ENCODE measurements around the gene LAPTM5.

The LAPTM5 gene

DNA sequence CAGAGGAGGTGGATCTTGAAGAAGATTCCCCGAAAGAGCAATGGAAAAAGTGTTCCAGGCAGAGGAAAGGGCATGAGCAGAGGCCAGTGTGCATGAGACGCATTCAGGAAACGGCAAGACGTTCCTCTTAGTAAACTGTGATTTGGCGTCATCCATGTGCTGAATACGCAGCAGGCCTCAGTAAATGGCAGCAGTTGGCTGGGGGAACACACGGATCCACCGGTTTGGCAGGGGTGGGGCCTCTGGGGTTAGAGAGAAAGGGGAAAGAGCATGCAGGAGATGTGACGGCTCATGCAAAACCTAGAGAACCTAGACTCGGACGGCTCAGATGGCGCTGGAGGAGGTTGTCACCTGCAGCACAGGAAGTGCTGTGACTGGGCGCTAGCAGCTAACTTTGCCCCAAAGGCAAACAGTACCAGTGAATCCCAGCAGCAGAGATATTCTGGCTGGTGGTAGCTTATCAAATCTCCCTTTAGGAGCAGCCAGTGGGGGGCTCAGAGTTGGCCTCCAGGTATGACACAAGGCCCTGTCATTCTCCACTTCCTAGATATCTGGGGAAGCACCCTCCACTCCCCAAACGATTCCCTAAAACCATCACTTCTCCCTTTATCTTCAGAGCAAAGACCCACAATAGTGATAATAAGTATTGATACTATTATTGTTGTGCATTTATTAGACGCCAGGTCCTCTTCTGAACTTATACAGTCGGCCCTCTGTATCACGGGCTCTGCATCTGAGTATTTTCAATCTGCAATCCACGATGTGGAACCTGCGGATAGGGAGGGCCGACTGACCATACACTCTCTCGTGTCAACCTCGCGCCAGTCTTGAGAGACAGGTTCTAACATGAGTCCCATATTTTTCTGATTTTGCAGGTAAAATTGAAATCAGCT, 7.6 kb downstream of the LAPTM5 start:
- Mint-ChIP-seq H3K9me3 (no peaks in the 10 kb centered on the region), H3K4me1 (peaks cover 81% of the 10 kb centered on the region), H3K4me3 (peak overlapping the region; percentile 76), H3K27ac (peak overlapping the region; percentile 97), H3K27me3 (no peaks in the 10 kb centered on the region), H3K36me3 (peaks cover 32% of the 10 kb centered on the region)
- ATAC-seq (ENCODE audit: low read depth) (peak; percentile 48), DNase-seq (ENCODE audit: low spot score in 2 of 2) (peak in 1 of 2 donors; percentile 79)

- Mint-ChIP-seq H3K4me3 (peak overlapping the region; percentile 76), H3K4me1 (peaks cover 84% of the 10 kb centered on the region), H3K27ac (peak overlapping the region; percentile 97), H3K36me3 (peaks cover 32% of the 10 kb centered on the region), H3K27me3 (no peaks in the 10 kb centered on the region), H3K9me3 (no peaks in the 10 kb centered on the region)
- no peak for DNase-seq (ENCODE audit: low spot score in 2 of 2)
- no peak for ATAC-seq (ENCODE audit: low read depth)
Observed at GRCh38 chr1:30748699-30749401, 8.7 kb downstream of the LAPTM5 start.

- no peaks in the 10 kb centered on the region for H3K27me3 Mint-ChIP-seq
- H3K36me3 Mint-ChIP-seq = peaks cover 29% of the 10 kb centered on the region
- H3K27ac Mint-ChIP-seq = peak overlapping the region; percentile 97
- ATAC-seq (ENCODE audit: low read depth) (no peak), DNase-seq (ENCODE audit: low spot score in 2 of 2) (no peak)
- H3K4me3 Mint-ChIP-seq = peak overlapping the region; percentile 76
- peaks cover 83% of the 10 kb centered on the region for H3K4me1 Mint-ChIP-seq
- H3K9me3 Mint-ChIP-seq = no peaks in the 10 kb centered on the region
Observed at GRCh38 chr1:30748098-30748698, 9.4 kb downstream of the LAPTM5 start.

- H3K27me3 Mint-ChIP-seq = no peaks in the 10 kb centered on the region
- peak overlapping the region; percentile 97 for H3K27ac Mint-ChIP-seq
- H3K4me1 Mint-ChIP-seq = peaks cover 80% of the 10 kb centered on the region
- no peaks in the 10 kb centered on the region for H3K9me3 Mint-ChIP-seq
- H3K4me3 Mint-ChIP-seq = peak overlapping the region; percentile 76
- DNase-seq (ENCODE audit: low spot score in 2 of 2) = no peak
- no peak for ATAC-seq (ENCODE audit: low read depth)
- H3K36me3 Mint-ChIP-seq = peaks cover 26% of the 10 kb centered on the region
Observed at GRCh38 chr1:30747033-30748008, 10.3 kb downstream of the LAPTM5 start.

DNA sequence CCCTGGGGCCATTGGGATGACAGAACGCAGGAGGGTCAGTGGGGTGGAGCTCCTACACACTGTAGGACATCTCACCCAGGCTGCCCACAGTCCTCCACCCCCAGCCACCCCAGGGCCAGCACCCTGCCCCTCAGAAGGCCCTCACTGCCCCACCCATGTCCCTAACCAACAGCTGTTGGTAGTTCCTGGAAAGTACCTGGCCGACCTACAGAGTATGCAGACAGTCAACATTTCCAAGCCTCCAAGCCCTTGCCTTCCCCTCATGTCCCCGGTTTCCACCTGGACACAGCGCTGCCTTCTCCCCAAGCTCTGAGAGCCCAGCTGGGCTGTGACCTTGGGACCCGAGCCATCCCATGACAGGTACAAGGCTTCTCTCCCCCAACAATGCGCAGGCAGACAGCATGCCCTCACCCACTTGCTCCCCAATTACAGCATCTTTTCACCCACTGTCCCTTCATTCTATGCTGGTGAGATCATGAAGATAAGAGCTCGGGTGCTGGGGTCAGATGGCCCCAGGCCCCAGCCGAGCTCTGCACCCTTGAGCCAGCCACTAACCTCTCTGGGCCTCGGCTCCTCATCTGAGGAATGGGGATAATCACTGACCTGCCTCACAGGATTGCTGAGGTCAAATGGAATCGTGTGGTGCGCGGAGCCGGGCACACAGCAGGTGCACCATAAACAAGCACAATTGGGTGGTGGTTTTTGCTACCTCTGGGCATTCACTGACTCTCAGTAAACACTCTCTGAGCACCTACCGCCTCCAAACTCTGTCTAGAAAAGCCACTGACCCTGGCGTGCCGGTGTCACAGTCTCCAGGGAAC, 11.2 kb downstream of the LAPTM5 start:
- ATAC-seq (ENCODE audit: low read depth) = no peak
- H3K36me3 Mint-ChIP-seq = peaks cover 30% of the 10 kb centered on the region

GRCh38 chr1:30745834-30746208, 11.8 kb downstream of the LAPTM5 start:
- ATAC-seq (ENCODE audit: low read depth) = no peak
- peak overlapping the region; percentile 76 for H3K4me3 Mint-ChIP-seq
- H3K36me3 Mint-ChIP-seq = peaks cover 36% of the 10 kb centered on the region
- H3K27me3 Mint-ChIP-seq = no peaks in the 10 kb centered on the region
- H3K4me1 Mint-ChIP-seq = peaks cover 83% of the 10 kb centered on the region
- peak overlapping the region; percentile 97 for H3K27ac Mint-ChIP-seq
- no peaks in the 10 kb centered on the region for H3K9me3 Mint-ChIP-seq
- DNase-seq (ENCODE audit: low spot score in 2 of 2) = no peak

More for the DNA sequence above, 11.2 kb downstream of the LAPTM5 start:
- DNase-seq (ENCODE audit: low spot score in 2 of 2) = no peak
- peaks cover 80% of the 10 kb centered on the region for H3K4me1 Mint-ChIP-seq
- peak overlapping the region; percentile 76 for H3K4me3 Mint-ChIP-seq
- H3K27ac Mint-ChIP-seq = peak overlapping the region; percentile 97
- H3K9me3 Mint-ChIP-seq = no peaks in the 10 kb centered on the region
- no peaks in the 10 kb centered on the region for H3K27me3 Mint-ChIP-seq

DNA sequence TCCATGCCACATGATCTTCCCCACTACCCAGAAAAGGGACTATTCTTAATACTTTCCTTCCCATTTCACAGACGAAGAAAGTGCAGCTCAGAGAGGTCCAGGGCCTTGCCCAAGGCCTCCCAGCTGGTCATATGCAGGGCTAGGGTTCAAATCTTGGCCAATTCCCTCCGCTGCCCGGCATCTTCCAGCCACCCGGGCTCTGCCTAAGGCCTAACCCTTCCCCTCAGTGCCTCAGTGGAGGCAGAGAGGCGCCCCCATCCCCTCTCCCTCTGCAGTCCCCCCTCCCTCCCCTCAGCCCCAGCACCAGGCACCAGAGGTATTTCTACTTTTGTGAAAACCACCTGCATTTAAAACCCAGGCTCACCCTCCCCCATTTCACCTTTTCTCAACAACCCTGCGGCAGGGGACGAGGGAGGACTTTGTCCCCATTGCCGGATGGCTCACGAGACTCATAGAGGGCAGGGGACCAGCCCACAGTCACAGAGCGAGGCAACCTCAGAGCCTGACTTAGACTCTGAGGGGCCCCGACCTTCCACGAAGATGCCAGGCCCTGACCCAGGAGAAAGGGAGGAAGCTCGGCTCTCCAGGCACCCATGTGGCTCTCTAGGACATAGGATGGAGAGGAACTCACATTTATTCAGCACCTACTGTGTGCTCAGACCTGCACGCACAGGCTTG, 12.3 kb downstream of the LAPTM5 start:
- no peak for DNase-seq (ENCODE audit: low spot score in 2 of 2)
- ATAC-seq (ENCODE audit: low read depth) = no peak

GRCh38 chr1:30744060-30744756, 13.4 kb downstream of the LAPTM5 start:
- Mint-ChIP-seq H3K36me3 (peaks cover 42% of the 10 kb centered on the region), H3K9me3 (no peaks in the 10 kb centered on the region), H3K4me1 (peaks cover 77% of the 10 kb centered on the region), H3K4me3 (peak overlapping the region; percentile 58), H3K27ac (peak overlapping the region; percentile 97), H3K27me3 (no peaks in the 10 kb centered on the region)
- DNase-seq (ENCODE audit: low spot score in 2 of 2) (peak in 1 of 2 donors; percentile 31), ATAC-seq (ENCODE audit: low read depth) (peak; percentile 40)

More for the DNA sequence above, 12.3 kb downstream of the LAPTM5 start:
- Mint-ChIP-seq H3K4me3 (peak overlapping the region; percentile 76), H3K36me3 (peaks cover 40% of the 10 kb centered on the region), H3K4me1 (peaks cover 82% of the 10 kb centered on the region), H3K27me3 (no peaks in the 10 kb centered on the region), H3K27ac (peak overlapping the region; percentile 97), H3K9me3 (no peaks in the 10 kb centered on the region)

GRCh38 chr1:30743584-30744059, 14.0 kb downstream of the LAPTM5 start:
- Mint-ChIP-seq H3K27me3 (no peaks in the 10 kb centered on the region), H3K9me3 (no peaks in the 10 kb centered on the region), H3K27ac (peak overlapping the region; percentile 97), H3K36me3 (peaks cover 40% of the 10 kb centered on the region), H3K4me3 (peak overlapping the region; percentile 58), H3K4me1 (peaks cover 75% of the 10 kb centered on the region)
- peak; percentile 83 for ATAC-seq (ENCODE audit: low read depth)
- peak; percentile 44 to 64 for DNase-seq (ENCODE audit: low spot score in 2 of 2)

DNA sequence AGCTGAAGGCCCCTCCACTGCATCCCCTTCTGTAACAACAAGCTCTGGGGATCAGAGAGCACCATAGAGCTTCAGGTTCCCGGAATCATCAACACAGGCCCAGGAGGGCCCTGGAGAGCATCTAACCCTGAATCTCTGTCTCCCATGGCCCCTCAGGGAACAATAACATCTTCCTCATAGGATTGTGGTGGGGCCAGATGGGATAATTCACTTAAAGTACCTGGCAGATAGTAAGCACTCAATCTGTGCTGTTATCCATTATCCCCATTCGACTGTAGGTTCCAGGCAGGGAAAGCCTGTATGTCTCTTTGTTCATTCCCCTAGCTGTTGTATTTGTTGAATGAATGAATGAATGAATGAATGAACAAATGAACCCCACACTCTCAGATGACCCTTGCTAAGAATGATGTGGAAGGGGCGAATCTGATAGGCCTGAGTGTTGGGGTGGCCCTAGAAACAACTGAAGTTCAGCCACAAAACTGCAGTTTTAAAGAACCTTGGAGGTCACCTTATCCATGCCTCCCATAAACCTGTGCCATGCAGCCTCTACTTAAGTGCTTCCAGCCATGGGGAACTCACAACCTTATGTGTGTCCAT, 14.5 kb downstream of the LAPTM5 start:
- Mint-ChIP-seq H3K4me3 (peak overlapping the region; percentile 58), H3K27ac (peak overlapping the region; percentile 97), H3K36me3 (peaks cover 43% of the 10 kb centered on the region)

DNA sequence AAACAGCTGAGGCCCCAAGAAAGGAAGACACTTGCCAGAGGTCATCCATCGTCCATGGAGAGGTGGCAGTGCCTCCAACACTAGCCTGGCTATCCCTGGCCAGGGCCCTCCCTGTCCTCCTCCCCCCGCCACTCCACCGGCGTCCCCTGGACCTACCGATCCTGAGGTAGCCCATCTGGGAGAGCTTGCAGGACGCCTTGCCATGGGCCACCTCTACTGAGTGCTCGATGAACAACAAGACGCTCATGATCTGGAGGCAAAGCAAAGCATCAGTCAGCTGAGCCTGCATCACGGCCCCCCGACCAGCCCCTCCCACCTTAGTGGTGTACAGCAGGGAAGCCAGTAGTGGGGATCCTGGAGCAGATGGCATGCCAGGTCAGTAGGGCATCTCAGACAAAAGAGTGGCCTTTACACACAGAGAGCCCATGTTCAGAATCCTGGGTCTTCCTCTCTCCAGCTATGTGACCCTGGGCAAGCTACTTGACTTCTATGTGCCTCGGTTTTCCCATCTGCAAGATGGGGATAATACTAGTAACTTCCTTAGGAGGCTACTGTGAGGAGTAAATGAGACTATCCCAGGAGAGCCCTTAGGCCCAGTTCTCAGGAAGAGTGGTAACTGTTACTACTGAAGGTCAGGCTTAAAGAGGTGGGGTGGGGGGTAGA, 15.1 kb downstream of the LAPTM5 start:
- H3K36me3 Mint-ChIP-seq = peaks cover 44% of the 10 kb centered on the region

More for the DNA sequence above, 14.5 kb downstream of the LAPTM5 start:
- no peak for ATAC-seq (ENCODE audit: low read depth)
- Mint-ChIP-seq H3K4me1 (peaks cover 73% of the 10 kb centered on the region), H3K9me3 (no peaks in the 10 kb centered on the region), H3K27me3 (no peaks in the 10 kb centered on the region)
- no peak for DNase-seq (ENCODE audit: low spot score in 2 of 2)

More for the DNA sequence above, 15.1 kb downstream of the LAPTM5 start:
- Mint-ChIP-seq H3K4me3 (no peak overlapping the region), H3K27ac (peak overlapping the region; percentile 97), H3K4me1 (peaks cover 70% of the 10 kb centered on the region), H3K27me3 (no peaks in the 10 kb centered on the region), H3K9me3 (no peaks in the 10 kb centered on the region)
- ATAC-seq (ENCODE audit: low read depth) (no peak), DNase-seq (ENCODE audit: low spot score in 2 of 2) (no peak)

All from memory B cell (primary cell).